ENCODE results near the gene GRID1.

The GRID1 gene

DNA sequence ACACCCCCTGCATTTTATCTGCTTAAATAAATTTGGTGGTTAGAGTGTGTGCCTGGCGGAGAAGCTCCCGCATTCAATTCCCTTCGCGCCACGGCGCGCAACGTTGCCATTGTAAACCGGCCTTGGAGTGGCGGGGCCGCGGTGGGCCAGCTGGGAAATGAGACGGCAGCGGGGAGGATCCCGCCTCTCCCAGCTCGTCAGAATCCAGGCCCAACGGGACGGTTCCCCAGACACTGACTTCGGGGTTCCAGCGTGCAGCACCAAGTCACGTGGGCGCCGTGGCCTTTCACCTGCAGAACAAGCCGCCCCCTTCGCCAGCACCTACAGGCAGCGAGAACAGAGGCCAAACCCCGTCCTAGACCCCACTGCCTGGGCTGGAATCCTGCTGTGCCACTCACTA, 103.4 kb downstream of the GRID1 start:
- no peak for DNase-seq

DNA sequence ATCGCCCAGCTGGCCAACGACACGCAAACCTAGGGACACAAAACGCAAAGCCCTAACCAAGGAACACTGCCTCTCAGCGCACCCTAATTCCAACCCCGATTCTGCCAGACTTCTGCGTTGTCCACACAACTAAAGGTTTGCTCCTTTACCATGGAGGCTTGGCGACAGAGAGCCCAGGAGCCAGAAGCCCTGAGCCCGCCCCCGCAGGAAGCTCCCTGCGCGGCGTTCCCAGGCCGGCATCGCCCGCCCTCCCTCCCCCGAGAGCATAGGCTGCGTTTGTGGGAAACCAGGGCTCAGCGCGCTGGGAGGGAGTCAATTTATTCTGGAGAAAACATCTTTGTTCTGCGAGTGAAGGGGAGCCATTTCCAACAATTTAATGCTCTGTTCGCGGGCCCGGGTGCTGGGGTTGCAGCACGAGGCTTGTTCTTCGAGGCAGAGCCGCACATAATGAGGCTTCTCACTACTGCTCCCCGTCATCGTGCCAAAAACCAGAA, 103.9 kb downstream of the GRID1 start:
- DNase-seq, result no peak

DNA sequence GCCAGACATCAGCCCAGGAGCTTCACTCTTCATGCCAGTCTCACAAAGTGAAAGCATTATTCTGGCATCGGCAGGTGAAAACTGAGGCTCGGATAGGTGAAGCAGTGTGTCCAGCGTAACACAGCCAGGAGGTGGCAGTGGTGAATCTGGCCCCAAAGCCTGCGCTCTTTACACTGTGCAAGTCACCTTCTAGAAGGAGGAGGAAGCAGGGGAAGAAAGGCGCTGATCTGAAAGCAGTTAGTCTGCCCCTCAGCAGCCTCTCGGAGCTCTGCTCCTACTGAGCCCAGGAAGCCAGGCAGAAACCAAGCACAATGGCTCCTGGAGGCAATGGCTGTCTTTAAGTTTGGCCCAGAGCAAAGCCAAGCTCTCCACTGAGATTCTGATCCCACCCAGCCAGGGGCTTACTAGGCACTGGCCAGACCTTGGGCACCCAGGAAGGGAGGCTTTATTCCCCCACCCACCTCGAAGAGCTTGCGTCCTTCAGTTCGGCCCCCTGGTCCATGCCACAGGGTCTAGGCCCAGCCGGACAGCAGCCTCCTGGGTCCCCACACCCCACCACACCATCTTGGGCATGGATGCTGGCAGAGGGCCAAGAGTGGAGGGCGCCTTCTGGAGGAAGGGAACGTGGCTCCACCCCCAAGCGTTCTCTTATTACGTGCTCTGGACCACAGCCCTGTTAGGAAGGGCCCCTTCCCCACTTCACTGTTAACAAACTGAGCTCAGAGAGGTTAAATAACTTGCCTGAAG, 104.5 kb downstream of the GRID1 start:
- DNase-seq, result peak; percentile 61

DNA sequence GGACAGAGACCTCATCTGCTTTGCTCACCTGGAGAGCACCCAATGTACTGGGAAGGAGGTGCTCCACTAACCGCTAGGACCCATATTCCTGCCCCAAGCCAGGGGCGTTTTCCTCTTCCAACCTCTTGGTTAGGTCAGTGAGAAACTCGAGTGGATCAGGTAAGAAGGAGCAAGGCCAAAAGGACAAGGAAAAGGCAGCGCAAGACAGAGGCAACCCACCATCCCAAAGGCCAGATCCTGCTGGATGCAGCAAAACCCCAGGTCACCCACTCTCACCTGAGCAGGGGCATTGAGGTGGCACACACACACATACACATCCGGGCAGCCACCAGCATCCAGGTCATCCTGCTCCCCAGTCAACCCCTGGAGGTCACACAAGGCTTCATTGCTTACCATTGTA, 105.1 kb downstream of the GRID1 start:
- DNase-seq, result no peak

DNA sequence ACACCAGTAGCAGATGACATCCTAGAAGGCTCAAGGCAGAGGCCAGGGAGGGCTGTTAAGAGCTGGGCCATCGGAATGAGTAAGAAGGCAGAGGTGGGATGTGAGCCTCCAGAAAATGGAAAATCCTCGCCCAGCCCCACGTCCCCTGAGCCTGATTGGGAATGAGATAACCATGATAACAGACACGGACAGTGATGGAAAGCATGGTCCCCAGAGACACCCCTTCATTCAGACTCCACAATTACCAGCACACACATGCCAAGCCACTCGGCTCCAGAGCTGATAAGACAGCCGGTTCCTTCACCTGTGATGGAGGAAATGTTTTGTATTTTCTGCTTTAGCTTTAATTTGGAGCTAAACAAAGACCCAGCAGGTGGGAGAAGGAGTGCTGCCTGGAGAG, 106.0 kb downstream of the GRID1 start:
- DNase-seq, result no peak

DNA sequence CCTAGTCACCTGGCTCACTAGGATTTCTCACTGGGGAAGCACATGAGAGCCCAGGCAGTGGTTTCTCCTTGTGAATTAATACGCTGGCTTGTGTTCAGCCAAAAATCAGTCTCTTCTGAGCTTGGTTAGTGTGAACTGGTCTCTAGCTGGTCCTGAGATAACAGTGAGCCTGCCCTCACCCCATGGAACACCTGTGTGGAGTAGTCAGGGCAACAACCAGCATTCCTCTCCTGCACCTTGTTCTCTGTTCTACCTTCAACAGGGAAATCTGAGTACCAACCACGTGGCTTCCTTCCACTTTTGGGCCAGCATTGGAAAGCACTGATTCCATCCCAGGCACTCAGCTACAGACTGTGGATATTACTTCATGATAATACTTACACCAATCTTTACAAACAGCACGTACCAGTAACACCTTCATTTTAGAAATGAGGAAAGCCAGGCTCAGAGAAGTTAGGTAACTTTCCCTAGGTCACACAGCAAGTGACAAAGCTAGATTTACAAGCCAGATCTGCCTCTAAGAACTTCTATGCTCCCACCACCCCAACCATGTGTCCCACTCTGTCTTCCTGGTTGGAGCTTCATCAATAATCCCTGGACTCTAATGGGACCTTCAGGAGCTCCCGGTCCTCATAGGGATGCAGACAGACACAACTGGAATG, 106.6 kb downstream of the GRID1 start:
- DNase-seq, result no peak

DNA sequence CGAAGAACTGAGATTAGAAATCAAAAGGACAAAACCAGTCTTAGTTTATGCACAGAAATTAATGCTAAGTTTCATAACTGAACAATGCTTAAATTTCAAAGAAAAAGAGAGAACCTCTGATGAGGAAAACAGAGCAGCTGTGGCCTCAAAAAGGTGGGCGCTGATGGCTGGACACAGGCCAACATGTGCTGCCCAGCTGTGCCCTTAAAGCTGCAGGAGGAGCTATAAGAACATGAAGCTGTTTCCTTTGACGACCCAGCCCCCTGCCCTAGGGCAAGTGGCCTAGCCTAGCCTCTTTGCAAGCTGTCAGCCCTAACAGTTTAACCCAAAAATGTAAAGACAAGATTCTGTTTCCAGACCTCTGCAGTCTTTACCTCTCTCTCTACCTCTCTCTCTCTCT, 107.7 kb downstream of the GRID1 start:
- no peak for DNase-seq

DNA sequence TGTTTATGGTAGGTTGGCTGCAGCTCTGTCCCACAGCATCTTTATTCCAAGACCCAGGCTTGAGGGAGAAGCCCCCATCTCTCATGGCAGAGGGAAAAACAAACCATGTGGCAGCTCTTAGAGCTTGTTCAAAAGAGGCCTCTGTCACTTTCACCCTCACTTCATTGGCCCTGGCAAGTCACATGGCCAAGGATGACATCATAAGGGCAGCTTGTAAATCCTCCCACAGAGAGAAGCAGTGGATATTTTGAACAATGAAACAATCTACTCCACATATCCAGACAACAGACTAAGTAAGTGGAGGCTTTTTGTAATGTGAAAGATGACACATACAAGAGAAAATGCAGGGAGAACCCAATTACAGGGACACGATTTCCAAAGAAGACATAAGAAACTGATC, 108.1 kb downstream of the GRID1 start:
- no peak for DNase-seq

DNA sequence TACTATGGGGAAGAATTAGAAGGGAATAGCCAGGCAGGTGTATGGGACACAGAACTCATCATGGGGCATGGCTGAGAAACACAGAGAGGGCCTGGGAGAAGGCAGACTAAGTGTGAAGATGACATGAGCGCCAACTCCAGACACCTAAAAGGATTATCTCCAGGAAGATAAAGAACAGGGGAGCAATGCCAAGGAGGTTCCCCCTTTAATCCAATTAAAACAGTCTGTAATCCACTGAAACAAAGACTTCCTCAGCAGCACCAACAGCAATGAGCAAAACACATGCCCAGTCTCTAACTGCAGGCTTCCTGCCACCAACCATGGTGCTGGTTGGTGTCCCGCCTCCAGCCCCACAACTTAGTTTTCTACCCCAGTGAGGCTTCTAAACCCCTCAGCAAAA, 108.9 kb downstream of the GRID1 start:
- DNase-seq, result no peak

DNA sequence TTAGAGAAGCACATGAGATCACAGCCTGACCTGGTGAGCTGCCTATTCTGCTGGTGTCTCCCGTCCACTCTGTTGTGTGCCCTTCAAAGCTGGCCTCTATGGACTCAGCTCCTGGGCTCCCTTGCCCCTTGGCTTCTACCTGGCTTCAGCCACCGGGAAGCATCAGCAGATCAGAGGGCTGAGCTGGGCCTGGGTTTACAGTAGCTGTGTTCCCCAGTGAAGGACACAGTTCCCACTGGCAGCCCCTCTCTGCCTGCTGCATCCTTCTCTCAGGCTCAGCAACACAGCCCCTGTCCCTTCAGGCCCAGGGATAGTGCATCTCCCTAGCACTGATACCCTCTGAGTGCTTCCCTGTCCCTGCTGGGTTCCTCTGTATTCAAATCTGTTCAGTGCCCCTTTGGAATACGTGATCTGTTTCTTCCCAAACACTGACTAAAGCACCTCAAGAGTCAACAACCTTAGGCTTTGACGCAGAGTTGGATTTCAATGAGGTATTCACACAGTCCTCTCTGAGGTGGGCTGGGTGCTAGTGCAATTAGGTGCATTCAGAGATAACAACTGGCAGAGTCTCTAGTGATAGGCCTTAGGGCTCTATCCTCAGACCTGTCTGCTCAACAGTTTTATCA, 109.8 kb downstream of the GRID1 start:
- no peak for DNase-seq

DNA sequence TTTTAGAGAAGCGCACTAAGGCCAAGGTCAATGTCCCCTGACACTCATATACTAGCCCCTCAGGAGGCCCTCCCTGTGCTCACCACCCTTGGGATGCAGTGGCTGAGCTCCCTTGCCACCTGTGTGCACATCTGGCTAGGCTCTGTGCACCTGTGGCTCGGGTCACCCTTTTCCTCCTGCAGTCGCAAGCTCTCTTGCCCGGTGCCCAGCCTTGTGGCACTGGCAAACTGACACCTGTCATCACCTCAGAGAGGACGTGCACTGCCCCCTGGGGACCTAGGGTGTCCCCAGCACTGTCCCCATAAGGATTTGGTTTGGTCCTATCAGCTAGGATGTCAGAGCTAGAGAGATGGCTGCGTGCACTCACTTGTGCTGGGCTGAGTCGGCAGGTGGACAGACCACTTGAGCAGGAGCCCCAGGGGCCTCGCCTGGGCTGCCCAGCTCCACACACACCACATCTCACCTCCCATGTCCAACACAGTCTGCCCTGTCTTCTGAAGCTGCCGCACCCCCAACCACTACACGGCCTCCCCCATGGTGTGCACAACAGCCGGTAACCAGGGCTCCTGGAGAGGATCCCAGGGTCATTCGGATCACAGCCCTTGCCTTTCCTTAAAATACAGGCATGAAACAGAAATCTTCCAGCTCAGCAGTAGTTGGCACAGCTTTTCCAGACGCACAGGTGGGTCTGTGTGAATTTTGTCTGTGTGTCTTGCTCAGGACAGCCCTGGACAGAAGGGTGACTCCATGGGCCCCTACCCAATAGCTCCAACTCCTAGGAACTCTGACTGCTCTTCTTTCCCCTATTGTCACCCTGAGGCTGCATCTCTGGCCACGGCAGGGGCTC, 111.0 kb downstream of the GRID1 start:
- no peak for DNase-seq

DNA sequence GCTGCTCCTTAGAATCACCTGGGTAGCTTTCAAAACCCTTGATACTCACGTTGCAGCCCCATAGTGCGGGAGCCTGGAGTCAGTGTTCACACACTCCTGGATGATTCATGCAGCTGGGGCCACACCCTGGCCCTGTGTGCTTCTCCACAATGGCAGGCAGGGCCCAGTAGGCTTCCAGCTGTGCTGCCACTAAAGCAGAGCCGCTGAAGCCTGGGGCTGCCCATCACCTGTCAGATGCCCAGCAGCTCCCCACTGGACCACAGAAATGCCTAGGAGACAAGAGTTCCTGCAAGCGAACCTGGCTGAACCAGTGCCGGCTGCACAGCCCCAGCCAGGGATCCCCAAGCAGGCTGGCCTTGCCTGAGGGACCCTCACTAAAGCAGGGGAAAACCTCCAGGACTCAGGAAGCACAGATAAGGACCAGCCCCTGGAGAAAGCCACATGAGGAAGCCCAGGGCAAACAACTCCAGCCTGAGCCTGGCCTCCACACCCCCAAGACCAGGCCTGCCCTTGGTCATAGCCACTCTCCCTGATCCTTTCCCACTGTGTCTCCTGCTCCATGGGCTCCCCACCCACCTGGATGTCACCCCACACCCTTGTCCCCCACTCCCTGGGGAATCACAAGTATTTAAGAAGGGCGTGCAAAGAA, 111.9 kb downstream of the GRID1 start:
- no peak for DNase-seq

DNA sequence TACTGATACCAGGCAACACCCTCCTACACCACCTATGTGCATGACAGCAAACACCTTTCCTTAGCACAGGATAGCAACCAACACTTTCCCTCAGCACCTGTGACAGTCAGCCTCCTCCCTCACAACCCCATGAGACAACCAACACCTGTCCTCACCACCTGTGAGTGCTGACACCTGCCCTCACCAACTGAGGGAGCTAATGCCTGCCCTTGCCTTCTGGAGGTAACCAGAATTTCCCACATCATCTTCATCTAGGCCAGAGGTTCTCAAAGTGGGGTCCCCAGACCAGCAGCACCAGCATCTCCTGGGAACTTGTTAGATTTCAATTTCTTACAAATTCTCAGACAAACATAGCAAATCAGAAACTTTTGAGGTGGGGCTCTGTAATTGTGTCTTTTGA, 112.5 kb downstream of the GRID1 start:
- no peak for DNase-seq

DNA sequence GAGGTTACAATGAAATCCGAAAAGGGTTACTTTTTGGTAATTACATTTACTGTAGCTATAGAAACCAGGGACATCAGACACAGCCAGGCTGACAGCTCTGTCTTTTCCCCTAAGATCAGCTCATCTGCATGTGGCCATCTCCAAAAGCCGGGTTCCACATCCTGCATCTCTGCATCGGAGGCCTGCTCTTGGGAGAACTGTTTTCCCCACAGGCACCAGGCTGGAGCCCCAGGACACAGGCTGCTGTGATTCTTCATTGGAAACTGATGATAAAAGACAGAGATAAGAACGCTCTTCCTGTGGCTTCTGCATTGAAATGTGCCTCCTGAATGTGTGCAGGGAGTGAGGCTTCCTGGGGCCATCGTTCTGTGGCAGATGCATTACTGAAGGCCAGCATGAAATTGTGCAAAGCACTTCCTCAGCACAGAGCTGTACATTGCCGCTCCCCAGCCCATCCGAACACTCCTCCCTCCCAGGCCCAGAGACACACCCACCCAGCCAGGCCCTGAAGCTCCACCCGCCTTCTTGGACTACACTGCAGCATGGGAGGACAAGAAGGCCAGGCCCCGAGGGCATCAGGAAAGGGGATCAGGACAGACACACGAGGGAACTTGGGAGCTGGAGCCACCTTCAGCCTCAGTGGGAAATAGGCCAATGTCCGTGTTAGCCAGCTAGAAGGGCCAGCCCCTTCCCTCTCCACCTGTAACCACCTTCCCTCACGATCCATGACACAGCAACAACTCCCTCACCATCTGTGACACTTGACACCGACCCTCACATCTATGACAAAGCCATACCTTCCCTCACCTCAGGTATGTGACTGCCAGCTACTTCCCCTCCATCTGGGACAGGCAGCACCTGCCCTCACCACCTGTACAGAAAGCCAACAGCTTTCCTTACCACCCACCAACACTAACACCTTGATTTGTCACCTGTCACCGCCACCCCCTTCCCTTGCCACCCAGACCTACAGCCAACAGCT, 113.2 kb downstream of the GRID1 start:
- no peak for DNase-seq

DNA sequence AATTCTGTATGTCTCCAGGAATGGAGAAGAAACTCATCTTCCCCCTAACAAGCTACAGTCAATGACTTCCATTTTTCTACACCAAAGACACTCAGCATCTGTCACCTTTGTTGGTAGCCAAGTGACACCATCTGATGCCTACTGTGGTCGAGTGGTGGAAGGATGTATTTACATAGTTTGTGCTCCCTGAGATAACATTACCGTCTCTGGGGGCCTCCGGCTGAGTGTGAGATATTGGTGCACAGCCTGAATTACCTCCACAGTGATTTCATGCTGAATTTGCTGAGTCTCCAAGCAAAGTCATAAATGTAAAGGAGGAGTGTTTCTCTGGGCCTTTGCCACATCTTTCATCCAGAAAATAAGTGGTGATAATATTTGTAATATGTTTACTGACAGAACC, 114.0 kb downstream of the GRID1 start:
- DNase-seq, result no peak

DNA sequence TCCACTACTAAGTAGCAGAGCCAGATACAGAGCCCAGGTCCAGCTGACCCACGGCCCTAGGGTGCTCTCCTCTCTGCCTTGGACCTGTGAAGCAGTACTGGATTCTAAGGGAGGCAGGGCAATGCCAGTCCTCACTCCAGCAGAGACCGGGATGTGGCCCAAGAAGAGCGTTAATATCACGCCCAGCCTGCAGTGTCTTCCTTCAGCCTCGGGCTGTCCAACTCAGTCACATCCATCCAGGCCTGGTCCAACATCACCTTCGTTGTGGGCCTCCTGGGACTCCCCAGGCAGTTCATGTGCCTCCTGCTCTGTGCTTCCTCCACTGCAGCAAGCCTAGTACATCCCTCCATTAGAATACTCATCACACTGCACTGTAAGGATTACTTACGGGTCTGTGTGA, 114.5 kb downstream of the GRID1 start:
- DNase-seq, result no peak

DNA sequence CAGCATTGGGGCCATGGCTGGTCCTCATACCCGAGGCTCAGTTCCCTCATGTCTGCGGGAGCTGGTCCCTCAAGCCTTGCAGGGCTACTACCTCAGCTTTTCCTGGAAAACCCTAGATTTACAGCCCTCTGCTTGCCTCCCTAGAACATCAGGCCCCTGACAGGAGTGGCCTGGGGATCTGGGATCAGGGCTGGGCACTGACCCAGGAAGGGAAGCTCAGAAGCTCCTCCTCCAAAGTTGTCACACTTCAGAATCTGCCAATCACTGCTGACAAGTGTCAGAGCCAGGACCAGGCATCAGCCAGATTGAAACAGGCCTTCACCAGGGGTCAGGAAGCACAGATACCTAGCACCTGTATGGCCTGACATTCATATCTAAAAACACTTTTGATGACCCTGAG, 115.2 kb downstream of the GRID1 start:
- no peak for DNase-seq

DNA sequence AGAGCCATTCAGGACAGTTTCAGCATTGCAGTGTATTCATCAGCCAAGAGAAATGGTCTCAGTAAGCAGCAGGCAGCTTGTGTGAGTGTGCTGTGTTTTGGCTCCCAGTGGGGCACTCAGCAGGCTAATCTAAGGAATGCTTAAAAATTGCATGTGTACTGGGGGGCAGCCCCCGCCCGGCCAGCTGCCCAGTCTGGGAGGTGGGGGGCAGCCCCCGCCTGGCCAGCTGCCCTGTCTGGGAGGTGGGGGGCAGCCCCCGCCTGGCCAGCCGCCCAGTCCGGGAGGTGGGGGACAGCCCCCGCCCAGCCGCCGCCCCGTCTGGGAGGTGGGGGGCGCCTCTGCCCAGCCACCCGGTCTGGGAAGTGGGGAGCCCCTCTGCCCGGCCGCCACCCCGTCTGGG, 116.2 kb downstream of the GRID1 start:
- DNase-seq, result no peak

DNA sequence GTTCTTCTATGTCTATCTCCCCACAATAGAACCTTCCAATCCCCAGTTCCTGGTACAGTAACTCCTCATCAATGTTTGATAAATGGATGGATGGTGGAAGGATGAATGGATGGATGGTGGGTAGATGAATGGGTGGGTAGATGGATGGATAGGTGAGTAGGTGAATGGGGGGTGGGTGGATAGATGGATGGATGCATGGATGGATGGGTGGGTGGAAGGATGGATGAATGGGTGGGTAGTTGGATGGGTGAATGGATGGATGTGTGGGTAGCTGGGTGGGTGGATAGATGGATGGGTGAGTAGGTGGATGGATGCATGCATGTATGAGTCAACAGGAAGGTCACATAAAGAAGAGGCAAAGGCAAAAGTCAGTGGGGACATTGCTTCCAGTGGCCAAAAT, 116.8 kb downstream of the GRID1 start:
- DNase-seq, result no peak

DNA sequence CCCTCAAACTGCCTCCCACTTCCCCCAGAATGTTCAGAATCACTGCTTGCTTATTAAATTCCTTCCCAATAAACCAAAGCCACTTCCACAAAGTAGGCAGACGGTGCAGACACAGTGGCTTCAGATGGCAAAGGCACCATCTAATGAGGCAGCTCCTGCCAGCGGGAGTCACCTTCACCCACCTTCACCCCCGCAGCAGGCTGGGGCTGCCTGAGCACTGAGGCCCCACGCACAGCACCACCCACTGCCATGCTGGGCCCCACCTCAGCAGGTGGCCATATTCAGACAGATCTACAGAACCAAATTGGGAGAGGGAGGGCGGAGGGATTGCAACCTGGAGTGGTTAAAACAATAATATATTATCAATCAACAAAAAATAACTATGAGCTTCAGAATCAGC, 118.5 kb downstream of the GRID1 start:
- no peak for DNase-seq

DNA sequence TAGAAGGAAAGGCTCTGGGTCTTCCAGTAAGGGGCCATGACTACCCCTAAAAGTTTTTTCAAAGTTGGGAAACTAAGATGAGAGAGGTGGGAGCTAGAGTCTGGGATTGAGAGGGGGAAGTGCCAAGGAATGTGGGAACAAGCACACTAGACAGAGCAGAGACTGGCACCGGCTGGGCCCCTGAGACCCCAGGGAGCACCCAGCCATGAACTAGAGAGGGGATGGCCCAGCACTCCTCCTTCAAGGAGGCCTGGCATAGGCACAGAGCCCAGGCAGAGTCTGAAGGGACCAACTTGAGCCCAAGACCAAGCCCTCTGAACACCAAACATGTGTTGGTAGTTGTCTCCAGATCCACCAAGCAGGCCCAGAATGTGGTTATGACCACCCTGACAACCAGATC, 119.0 kb downstream of the GRID1 start:
- DNase-seq, result no peak

DNA sequence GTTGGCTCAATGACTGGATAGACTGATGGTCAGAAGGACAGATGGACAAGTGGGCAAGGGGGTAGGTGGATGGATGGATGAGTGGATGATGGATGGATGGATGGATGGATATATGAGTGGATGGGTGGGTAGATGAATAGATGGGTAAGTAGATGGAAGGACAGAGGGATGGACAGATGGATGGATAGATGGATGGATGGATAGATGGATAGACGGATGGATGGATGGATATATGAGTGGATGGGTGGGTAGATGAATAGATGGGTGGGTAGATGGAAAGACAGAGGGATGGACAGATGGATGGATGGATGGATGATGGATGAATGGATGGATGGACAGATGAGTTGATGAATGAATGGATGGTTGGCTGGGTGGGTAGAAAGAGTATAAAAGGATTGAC, 119.5 kb downstream of the GRID1 start:
- DNase-seq, result no peak
